NCI-H1048 (cell line): Measurements from ENCODE around the gene PHF20.
"Not testable (repeated sequence)": the region's sequence is repeated elsewhere in the genome, so short reads cannot be mapped to it uniquely, and the experiment has no call there.

Experiments used
- DNase-seq: peaks from one replicate; lab custom pipeline; 2025; lab: John Stamatoyannopoulos, UW

Gene PHF20

GRCh38 chr20:35920523-35920922, 148.7 kb downstream of the PHF20 start:
- DNase-seq = no peak

DNA sequence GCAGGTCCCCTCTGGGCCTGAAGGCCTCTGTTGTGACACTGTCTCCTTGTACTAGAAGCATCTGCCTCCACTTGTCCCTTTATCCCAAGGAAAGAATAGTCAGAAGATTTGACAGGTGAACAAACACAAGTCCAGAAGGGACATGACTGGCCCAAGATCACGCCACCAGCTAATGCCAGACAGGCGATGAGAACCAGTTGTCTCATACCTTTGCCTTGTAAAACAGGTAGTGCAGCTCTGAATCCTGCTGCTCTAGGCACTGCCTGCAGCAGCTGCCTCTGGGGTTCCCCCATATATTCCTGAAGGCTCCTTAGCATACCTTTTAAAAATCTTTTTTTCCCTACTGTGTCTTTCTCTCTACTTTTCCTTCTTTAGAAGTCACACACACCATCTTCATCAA, 157.5 kb downstream of the PHF20 start:
- no peak for DNase-seq

DNA sequence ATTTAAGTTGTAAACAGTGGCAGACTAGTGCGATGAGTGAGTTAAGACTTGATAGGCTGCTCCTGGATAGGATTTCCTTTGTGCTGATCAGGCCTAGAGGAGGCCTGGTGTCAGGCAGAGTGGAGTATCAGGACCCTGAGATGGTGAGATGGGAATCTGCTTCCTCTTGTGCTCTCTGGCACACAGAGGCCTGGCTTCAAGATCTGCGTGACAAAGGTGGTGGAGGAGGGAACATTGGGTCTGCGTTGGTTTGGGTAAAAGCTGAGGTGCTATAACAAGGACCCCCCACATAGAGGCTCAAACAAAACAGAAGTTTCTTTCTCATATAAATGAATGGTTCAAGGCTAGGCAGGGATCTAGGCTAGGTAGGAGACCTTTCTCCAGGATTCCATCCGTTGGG, 162.2 kb downstream of the PHF20 start:
- no peak for DNase-seq

DNA sequence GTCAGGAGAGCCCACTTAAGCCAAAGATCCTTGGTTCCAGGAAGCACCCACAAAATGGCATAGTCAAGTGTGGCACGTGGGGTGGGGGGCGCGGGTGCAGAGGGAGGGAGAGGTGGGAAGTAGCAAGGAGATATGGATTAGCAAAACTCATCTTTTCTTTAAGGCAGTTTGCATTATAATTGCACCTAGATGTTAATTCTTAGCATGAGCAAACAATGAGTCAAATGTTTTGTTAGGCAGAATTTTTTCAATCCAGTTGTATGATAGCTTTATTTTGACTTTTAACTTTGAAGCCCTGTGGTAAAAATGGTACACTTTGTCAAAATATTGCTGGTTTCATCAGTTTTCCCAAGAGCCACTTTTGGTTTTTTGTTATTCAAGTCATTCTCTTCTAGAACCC, 167.4 kb downstream of the PHF20 start:
- no peak for DNase-seq

- no peak for DNase-seq
Observed at GRCh38 chr20:35941620-35942019, 169.8 kb downstream of the PHF20 start.

DNA sequence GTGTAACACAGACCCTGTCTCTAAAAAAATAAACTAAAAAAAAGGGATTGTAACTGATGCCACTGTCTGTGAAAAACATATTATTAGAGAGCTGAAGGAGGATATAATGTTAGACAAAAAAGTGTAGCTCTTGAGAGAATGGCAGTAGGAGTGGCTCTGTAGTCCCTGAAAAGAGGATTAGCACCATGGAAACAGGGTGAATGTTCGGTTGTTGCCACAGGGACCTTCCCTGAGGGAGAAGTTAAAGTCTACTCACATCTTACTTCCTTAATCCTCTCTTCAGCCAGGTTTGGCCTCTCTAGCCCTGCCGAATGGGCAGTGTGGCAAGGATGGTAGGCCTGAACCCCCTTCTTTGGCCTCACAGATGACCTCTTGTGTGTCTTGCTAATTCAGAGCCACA, 170.4 kb downstream of the PHF20 start:
- DNase-seq = no peak

DNA sequence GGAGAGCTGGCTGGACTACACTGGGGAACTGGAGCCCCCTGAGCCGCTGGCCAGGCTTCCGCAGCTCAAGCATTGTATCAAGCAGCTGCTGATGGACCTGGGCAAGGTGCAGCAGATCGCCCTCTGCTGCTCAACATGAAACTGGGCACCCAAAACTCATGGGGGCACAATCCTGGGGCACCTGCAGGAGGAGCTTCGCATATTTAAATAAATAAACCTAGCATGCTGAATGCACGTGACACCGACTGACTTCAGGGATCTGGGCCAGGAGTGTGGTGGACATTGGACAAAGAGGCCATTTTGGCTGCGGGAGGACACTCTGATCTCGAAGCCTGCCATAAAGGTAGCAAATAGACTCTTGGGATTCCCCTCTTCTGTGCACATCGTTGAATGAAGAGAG, 175.7 kb downstream of the PHF20 start:
- DNase-seq = no peak

GRCh38 chr20:35947907-35948306, 176.1 kb downstream of the PHF20 start:
- DNase-seq = no peak

GRCh38 chr20:35950093-35950492, 178.3 kb downstream of the PHF20 start:
- no peak for DNase-seq

DNA sequence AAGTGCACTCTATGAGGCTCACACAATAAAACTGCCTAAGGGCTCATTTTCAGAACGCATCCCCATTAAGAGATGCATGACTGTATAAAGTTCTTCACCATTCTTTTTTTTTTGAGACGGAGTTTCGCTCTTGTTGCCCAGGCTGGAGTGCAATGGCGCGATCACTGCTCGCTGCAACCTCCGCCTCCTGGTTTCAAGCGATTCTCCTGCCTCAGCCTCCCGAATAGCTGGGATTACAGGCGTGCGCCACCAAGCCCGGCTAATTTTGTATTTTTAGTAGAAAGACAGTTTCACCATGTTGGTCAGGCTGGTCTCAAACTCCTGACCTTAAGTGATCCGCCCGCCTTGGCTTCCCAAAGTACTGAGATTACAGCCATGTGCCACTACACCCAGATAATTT, 180.3 kb downstream of the PHF20 start:
- not testable (repeated sequence) for DNase-seq

DNA sequence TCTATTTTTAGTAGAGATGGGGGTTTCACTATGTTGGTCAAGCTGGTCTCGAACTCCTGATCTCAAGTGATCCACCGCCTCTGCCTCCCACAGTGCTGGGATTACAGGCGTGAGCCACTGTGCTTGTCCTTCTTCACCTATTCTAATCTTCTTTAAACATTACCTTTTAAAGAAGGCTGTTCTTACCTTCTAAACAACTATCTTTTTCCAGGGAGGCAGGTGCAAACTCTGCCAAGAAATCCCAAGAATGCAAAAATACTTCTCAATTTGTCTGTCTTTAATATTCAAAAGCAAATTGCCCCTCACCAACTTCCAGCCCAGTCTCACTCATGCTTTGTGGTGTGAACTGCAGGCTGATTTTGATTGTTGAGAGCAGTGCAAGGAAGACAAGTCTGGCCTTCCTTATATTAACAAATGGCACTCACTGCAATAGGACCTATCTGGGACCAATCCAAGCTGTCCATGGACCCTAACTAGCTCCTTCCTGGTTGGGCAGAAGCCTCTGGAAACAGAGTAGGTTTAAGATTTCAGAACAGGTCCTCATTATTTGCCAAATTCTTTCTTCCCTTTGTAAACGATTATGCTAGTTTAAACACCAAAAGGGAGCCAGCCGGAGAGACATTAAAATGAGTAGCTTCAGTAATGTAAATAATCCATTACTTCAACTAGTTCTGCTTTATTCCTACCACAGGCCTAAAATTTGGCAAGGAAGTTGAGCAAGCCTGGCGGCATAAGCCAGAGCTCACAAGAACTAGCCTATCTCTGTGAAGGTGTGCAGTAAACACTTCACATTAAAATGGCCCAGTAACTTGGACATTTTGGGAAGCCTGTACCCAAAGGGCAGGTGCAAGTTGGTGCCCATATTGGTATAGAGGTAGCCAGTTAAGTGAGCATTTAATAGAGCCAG, 180.9 kb downstream of the PHF20 start:
- DNase-seq = no peak

DNA sequence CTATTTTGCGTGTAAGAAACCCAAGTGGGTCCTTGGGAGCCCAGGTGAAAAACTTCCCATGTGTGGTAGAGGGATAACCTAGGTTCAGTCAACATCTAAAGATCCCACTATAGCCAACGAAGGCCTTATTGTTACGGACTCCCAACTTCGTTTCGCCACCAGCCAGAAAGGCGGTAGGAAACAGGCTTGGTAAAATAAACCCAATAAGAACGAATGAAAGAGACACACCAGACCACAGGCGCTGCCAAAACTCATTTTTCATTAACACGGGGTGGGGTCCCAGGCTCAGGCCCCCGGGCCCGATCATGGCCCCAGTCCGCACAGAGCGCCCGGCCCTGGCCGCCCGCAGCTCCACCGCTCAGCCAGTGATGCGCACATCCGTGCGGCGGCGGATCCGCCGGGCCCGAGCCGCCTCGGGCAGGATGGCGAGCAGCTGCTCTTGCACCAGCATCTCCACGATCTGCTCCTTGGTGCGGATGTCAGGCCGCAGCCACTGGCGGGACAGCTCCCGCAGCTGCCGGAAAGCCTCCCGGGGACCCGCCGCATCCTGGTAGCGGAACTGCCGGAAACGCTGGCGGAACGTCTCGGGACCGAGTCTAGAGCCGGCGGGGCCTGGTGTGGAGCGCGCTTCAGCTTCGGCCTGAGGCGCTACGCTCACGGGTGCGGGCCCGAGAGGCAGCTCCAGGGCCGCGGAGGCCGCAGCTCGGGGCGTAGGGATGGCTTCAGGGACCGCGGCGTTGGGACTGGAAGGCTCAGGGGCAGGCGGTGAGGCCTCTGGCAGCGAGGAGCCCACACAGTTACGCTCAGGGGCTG, 181.8 kb downstream of the PHF20 start:
- no peak for DNase-seq

DNA sequence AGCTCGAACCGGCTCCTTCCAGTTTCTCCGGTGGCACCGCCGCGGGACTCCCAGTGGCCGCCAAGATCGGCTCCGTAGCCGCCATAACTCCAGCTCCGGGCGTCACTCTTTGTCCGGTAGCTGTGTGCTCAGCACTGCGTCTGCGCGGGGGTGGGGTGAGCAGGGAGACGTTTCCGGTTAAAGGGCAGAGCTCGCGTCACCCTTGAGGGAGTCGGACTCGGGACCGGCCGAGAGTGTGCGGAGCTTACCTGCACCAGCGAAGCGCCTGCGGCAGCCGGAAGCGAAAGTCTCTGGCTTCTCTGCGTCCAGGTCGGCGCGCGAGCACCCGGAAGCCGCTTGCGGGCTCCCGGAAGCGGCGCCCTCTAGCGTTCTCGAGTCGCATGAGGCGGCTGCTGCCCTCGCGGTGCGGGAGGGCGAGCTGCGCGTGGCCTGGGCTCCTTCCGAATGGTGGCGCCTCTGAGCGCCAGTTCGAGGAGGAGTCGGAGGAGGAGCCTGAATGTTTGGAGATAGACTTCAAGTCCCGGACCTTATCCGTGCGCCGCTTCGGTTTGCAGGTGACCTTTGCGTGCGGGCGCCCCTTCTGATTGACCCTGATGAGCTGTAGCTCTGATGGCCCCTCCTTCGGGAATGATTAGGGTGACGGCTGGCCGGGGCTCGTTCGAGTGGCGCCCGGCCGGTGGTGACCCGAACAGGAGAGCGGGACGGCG, 182.5 kb downstream of the PHF20 start, which contains the start of gene SCAND1:
Gene SCAND1, minus strand, starts transcription at position 303 of the 707 bp plus-strand sequence. Its CDS starts 218 bp downstream, at position 85.
- peak; percentile 89 for DNase-seq

- DNase-seq = no peak
Observed at GRCh38 chr20:35954907-35955251, 183.1 kb downstream of the PHF20 start.

DNA sequence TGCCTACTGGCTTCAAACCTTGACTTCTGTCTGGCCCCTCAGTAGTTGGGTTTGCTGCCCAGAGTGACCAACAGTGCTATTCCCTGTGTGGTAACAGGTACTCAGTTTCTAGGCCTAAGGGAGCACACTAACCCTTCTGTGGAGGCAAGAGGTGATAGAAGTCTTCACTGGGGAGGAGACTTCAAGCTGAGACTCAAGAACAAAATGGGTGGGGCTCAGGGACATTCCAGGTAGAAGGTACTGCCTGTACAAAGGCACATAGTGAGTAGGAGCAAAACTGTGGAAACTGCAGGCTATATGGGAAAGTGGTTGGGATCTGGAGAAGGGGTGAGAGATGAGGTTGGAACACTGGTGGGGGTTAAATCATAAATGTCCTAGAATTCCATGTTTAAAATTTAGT, 184.8 kb downstream of the PHF20 start:
- no peak for DNase-seq

- not testable (repeated sequence) for DNase-seq
Observed at GRCh38 chr20:35959291-35959690, 187.5 kb downstream of the PHF20 start.

DNA sequence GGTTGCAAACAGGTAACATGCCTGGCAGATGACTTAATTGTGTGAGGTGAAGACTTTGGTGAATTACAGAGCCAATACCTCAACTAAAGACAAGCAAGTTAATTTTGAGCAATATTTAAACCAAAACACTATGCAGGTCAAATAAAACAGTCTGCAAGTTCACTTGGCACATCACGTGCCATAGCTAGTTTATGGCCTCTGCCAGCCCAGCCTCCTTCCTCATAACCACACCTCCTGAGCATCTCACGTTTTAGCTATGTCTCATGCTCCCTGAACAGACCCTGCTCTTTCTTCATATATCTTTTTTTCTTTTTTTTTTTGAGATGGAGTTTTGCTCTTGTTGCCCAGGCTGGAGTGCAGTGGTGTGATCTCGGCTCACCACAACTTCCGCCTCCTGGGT, 192.1 kb downstream of the PHF20 start:
- no peak for DNase-seq

DNA sequence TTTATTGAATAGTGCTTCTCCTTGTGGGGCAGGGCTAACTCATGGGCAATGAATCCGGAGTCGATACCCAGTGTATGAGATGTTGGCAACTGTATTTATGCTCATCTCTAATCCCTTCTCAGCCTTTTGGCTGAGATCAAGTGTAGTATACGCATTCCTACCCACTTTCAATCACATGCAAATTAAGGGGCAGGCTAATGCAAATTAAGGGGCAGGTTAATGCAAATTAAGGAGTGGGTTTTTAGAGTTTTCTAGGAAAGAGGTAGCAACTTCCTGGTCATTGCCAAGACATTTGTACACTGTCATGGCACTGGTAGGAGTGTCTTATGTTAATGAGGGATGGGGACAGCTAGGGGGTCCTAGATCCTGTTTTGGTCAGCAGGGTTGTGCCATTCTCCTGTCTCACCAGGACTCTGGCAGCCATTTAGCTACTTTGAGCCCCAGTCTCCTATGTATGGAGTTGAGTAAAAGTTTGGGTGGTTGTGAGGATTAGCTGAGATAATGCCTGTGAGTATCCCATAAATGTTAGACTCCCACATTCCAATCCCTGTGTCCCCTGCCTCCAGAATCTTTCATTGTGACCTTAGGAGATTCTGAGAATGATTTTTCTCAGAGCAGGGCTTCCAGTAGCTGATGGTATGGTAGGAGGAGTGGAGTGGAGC, 196.3 kb downstream of the PHF20 start, which contains the start of gene CNBD2:
Gene CNBD2, plus strand, starts transcription at position 612 of the 662 bp plus-strand sequence. CDS start 173 bp downstream, outside the sequence.
- peak; percentile 40 for DNase-seq

DNA sequence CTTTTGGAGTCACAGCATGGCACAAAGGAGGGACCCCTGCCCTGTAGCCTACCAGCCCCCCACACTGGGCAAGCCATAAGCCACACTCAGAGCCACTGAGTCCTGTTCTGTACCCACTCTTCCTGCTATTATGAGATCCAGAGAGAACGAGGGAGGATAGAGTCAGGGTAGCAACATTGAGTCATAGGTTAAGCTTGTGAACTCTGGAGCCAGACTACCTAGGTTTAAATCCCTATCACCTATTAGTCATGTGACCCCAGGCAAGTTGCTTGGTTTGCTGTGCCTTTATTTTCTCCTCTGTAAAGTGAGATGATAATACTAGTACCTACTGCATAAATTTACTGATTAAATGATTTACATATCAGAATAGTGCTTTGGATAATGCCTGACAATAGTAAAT, 197.1 kb downstream of the PHF20 start:
- DNase-seq = no peak

DNA sequence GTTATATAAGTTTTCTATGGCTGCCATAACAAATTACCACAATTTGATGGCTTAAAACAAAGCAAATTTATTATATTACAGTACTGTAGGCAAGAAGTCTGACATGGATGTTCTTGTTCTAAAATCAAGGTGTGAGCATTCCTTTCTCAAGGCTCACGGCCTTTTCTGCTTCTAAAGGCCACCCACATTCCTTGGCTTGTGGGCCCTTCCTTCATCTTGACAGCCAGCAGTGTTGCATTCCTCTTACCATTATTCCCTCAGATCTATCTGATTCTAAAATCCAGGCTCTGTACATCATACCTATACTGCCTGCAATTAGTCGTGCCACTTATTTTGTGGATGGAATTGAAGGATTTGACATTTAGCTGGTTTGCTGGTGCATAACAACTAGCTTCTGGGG, 200.2 kb downstream of the PHF20 start:
- no peak for DNase-seq

GRCh38 chr20:35972462-35972861, 200.6 kb downstream of the PHF20 start:
- no peak for DNase-seq

GRCh38 chr20:35974256-35974655, 202.4 kb downstream of the PHF20 start:
- no peak for DNase-seq
